Gastrocnemius medialis (tissue), 4 donors: ENCODE results near the gene AASDH. TPM values are rescaled to one million over a fixed set of nuclear protein-coding genes. Genes with fewer than 3 reads are reported as not detected.

Experiments used
- ATAC-seq, 2 donors: fragments of 150-250 bp; one replicate each; pipeline ENCODE4 v1.9.1; 2016
- DNase-seq, 2 donors: peaks; one replicate each; pipeline ENCODE4 v3.0.0-alpha.2; 2019
- H3K27ac ChIP-seq, 4 donors: fragments of 200-600 bp; sonication (generic); 1 replicate in 1 of 4; 2 replicates in 3 of 4; pipeline ENCODE4 v1.5.1; 2016 to 2018; ENCODE audit warnings: mild to moderate bottlenecking in 2 of 4, moderate library complexity in 1 of 4
- H3K27me3 ChIP-seq, 3 donors: fragments of 200-600 bp; sonication (generic) in 2 of 3; 1 replicate in 1 of 3; 2 replicates in 2 of 3; pipeline versions ENCODE4 v1.5.1 to v1.6.0; 2016 to 2019; ENCODE audit warnings: mild to moderate bottlenecking in 1 of 3, moderate library complexity in 1 of 3
- H3K36me3 ChIP-seq, 2 donors: fragments of 200-600 bp; sonication (generic) in 1 of 2; one replicate each; pipeline ENCODE4 v1.5.1; 2017 to 2018
- H3K4me1 ChIP-seq, 2 donors: fragments of 200-600 bp; sonication (generic) in 1 of 2; one replicate each; pipeline ENCODE4 v1.5.1; 2016 to 2017; ENCODE audit warnings: mild to moderate bottlenecking in 2 of 2
- H3K4me3 ChIP-seq, 4 donors: fragments of 200-600 bp; sonication (generic) in 3 of 4; 1 replicate in 1 of 4; 2 replicates in 3 of 4; pipeline ENCODE4 v1.5.1; 2016 to 2019; ENCODE audit warnings: mild to moderate bottlenecking in 2 of 4
- H3K9me3 ChIP-seq, 3 donors: fragments of 200-600 bp; sonication (generic) in 2 of 3; 1 replicate in 1 of 3; 2 replicates in 2 of 3; pipeline ENCODE4 v1.5.1; 2016 to 2019
- POLR2A ChIP-seq, 2 donors: fragments of 450-650 bp; IDR thresholded peaks; one replicate each; pipeline ENCODE4 v1.6.1; 2017; ENCODE audit warnings: antibody characterized with exemption in 2 of 2, mild to moderate bottlenecking in 2 of 2, moderate library complexity in 2 of 2
- in situ Hi-C, 4 donors: fragments of 200-750 bp; cut with MboI; loops; one replicate each; pipeline versions ENCODE4 v1.15.0 to v1.8.0; 2017; ENCODE audit warnings: low sequenced_read_pairs in 4 of 4
- intact Hi-C: fragments of 100-400 bp; cut with DNase I; formaldehyde crosslinking; loops from one replicate; pipeline ENCODE4 v1.15.1; 2023; ENCODE audit warnings: low total_unique reads
- total RNA-seq, 4 donors: library from RNA; depleted of rRNA; stranded (reverse); fragments of >200 nt; gene quantifications; one replicate each; pipeline versions ENCODE4 v1.1.0 to v1.2.3, GENCODE V29; 2016
- TF ChIP-seq, protein P1 (sequence below), 5 experiments: fragments of 450-650 bp in 3 of 5; fragments of 200-600 bp in 2 of 5; sonication (generic) in 2 of 5; IDR thresholded peaks in 4 of 5; conservative IDR thresholded peaks in 1 of 5; 1 replicate in 4 of 5; 2 replicates in 1 of 5; pipeline ENCODE4 v1.5.1; 2016 to 2019; ENCODE audit warnings: antibody characterized with exemption in 5 of 5, mild to moderate bottlenecking in 3 of 5, moderate library complexity in 3 of 5

AASDH gene
- total RNA-seq, 4 donors from 2014 or later, result 2.6 to 4.2 (median 3.3) TPM

- DNase-seq, result no peak
- no peak overlapping the region for H3K4me3 ChIP-seq
- no peak for ATAC-seq
- no peak overlapping the region for H3K27ac ChIP-seq
- peaks cover 0 to 4% of the 10 kb centered on the region in 2 donors for H3K4me1 ChIP-seq
- in situ Hi-C loops, result no loop called here
- no peaks in the 10 kb centered on the region for H3K9me3 ChIP-seq
- intact Hi-C loops, result loop anchor here (2.0 kb wide), 1 partner anchor 353 kb away; the partner anchor contains the start of gene CEP135
- no peaks in the 10 kb centered on the region for H3K27me3 ChIP-seq
- H3K36me3 ChIP-seq, result no peaks in the 10 kb centered on the region
- TF ChIP-seq, protein P1, sequence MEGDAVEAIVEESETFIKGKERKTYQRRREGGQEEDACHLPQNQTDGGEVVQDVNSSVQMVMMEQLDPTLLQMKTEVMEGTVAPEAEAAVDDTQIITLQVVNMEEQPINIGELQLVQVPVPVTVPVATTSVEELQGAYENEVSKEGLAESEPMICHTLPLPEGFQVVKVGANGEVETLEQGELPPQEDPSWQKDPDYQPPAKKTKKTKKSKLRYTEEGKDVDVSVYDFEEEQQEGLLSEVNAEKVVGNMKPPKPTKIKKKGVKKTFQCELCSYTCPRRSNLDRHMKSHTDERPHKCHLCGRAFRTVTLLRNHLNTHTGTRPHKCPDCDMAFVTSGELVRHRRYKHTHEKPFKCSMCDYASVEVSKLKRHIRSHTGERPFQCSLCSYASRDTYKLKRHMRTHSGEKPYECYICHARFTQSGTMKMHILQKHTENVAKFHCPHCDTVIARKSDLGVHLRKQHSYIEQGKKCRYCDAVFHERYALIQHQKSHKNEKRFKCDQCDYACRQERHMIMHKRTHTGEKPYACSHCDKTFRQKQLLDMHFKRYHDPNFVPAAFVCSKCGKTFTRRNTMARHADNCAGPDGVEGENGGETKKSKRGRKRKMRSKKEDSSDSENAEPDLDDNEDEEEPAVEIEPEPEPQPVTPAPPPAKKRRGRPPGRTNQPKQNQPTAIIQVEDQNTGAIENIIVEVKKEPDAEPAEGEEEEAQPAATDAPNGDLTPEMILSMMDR (IDR thresholded peaks at IDR 0.05 in 4 of 5, conservative IDR thresholded peaks at IDR 0.05 in 1 of 5), result no peak
- TF ChIP-seq POLR2A (IDR thresholded peaks at IDR 0.05), result no peak
These were observed 85.2 kb downstream of the AASDH start for GRCh38 chr4:56301997-56302496.

- intact Hi-C loops (loop anchor here (2.0 kb wide), 1 partner anchor 353 kb away; the partner anchor contains the start of gene CEP135), in situ Hi-C loops (no loop called here)
- peak; percentile 60 to 77 for ATAC-seq
- peak in 1 of 2 donors; percentile 40 for DNase-seq
- no peak for TF ChIP-seq POLR2A (IDR thresholded peaks at IDR 0.05)
- TF ChIP-seq, protein P1 (IDR thresholded peaks at IDR 0.05 in 4 of 5, conservative IDR thresholded peaks at IDR 0.05 in 1 of 5), result peak in 4 of 5 experiments; percentile 46 to 75 (median 49)
- peaks cover 0 to 4% of the 10 kb centered on the region in 2 donors for H3K4me1 ChIP-seq
- no peak overlapping the region for H3K4me3 ChIP-seq
- no peaks in the 10 kb centered on the region for H3K27me3 ChIP-seq
- H3K27ac ChIP-seq, result no peak overlapping the region
- H3K36me3 ChIP-seq, result no peaks in the 10 kb centered on the region
- no peaks in the 10 kb centered on the region for H3K9me3 ChIP-seq
These were observed 85.9 kb downstream of the AASDH start for GRCh38 chr4:56301181-56301996.

DNA sequence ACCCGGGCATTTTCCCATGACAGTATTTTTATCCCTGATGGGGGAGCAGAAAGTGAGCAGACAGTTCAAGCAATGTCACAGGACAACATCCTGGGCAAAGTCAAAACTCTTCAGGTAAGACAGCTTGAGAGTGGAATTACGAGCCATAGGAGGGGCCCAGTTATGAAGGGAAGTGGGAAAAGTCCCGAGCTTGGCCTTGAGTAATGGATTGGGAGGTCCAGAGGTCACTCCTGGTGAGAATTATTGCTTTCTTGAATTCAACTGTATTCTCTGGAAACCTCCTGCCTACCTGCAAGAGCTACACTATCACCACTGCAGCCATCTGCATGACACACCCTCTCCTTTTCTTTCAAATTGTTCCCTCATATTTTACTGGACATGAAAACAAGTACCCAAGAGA is 89.1 kb downstream of the AASDH start:
- no peak for ATAC-seq
- no peak for TF ChIP-seq POLR2A (IDR thresholded peaks at IDR 0.05)
- H3K27ac ChIP-seq, result no peak overlapping the region
- intact Hi-C loops (no loop called here), in situ Hi-C loops (loop anchor here in 1 of 4 donors (25.0 kb wide), 1 partner anchor 336 kb away; no protein-coding TSS in a partner anchor)
- DNase-seq, result no peak
- no peaks in the 10 kb centered on the region for H3K9me3 ChIP-seq
- H3K36me3 ChIP-seq, result no peaks in the 10 kb centered on the region
- peaks cover 0 to 4% of the 10 kb centered on the region in 2 donors for H3K4me1 ChIP-seq
- no peak overlapping the region for H3K4me3 ChIP-seq
- H3K27me3 ChIP-seq, result no peaks in the 10 kb centered on the region

DNA sequence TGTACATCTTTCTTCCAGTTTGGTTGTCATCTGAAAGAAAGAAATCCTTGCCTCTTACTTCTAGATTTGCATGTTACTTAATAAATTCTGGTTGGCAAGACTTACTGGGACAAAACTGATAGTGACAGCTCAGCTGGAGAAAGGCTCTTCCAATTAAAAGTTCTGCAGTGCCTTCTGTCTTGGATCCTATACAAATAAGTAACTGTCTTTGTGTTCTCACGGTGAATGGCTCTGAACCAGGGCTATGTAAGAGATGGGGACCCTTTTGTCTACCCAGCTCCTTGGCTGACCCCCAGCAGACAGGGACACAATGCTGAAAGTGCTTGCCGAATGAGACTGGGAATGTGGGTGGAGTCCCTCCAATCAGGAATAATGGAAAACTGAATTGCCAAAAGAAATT is 89.5 kb downstream of the AASDH start:
- ATAC-seq (no peak), DNase-seq (no peak)
- no peaks in the 10 kb centered on the region for H3K9me3 ChIP-seq
- intact Hi-C loops (no loop called here), in situ Hi-C loops (loop anchor here in 1 of 4 donors (25.0 kb wide), 1 partner anchor 335 kb away; no protein-coding TSS in a partner anchor)
- H3K36me3 ChIP-seq, result no peaks in the 10 kb centered on the region
- TF ChIP-seq, protein P1 (IDR thresholded peaks at IDR 0.05 in 4 of 5, conservative IDR thresholded peaks at IDR 0.05 in 1 of 5), result no peak
- no peak for TF ChIP-seq POLR2A (IDR thresholded peaks at IDR 0.05)
- no peak overlapping the region for H3K4me3 ChIP-seq
- no peaks in the 10 kb centered on the region for H3K27me3 ChIP-seq
- no peak overlapping the region for H3K27ac ChIP-seq
- peaks cover 0 to 4% of the 10 kb centered on the region in 2 donors for H3K4me1 ChIP-seq

GRCh38 chr4:56296526-56296925 is 90.8 kb downstream of the AASDH start:
- in situ Hi-C loops (loop anchor here in 1 of 4 donors (25.0 kb wide), 1 partner anchor 334 kb away; no protein-coding TSS in a partner anchor), intact Hi-C loops (no loop called here)
- ATAC-seq, result no peak
- Histone ChIP-seq H3K36me3 (no peaks in the 10 kb centered on the region), H3K4me1 (peaks cover 0 to 4% of the 10 kb centered on the region in 2 donors), H3K27ac (no peak overlapping the region), H3K27me3 (no peaks in the 10 kb centered on the region), H3K9me3 (no peaks in the 10 kb centered on the region), H3K4me3 (no peak overlapping the region)
- TF ChIP-seq, protein P1 (IDR thresholded peaks at IDR 0.05 in 4 of 5, conservative IDR thresholded peaks at IDR 0.05 in 1 of 5), result no peak
- TF ChIP-seq POLR2A (IDR thresholded peaks at IDR 0.05), result no peak
- no peak for DNase-seq
